Measurements from ENCODE around the gene HNRNPK. TPM values are rescaled to one million over a fixed set of nuclear protein-coding genes. Genes with fewer than 3 reads are reported as not detected.

HNRNPK gene
- total RNA-seq, 1 donor from 2014 or later = 303 TPM

DNA sequence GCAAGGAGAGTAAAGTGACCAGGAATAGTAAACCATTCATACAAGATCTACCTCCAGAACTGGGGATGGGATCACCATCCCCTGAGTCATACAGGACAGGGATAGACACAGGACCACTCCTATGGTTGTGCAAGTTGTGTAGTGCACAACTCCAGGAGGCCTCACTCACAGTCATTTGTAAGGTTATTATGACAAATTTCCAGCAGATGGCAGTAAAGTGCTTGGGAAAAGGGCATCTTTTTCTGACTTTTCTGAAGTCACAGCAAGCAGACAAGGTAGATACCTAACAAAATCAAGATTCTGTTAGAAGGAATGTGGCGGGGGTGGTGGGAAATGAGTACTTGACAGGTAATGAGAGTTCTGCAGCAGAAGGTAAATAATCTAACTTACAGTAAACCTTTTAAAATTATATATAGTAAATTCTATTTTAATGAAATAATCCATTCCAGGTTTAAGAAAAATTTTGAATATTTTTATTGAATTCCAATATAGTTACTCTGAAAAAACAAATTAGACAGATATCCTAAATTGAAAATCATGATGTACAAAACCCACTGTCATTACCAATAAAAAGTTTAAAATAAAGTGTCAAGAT lies 42.1 kb downstream of the HNRNPK start:
- intact Hi-C loops (cut with DNase I) = loop anchor here (1.0 to 5.0 kb wide), 3 partner anchors 234 to 377 kb away; no protein-coding TSS in a partner anchor
- DNase-seq (ENCODE audit: low spot score) = peak; percentile 29

DNA sequence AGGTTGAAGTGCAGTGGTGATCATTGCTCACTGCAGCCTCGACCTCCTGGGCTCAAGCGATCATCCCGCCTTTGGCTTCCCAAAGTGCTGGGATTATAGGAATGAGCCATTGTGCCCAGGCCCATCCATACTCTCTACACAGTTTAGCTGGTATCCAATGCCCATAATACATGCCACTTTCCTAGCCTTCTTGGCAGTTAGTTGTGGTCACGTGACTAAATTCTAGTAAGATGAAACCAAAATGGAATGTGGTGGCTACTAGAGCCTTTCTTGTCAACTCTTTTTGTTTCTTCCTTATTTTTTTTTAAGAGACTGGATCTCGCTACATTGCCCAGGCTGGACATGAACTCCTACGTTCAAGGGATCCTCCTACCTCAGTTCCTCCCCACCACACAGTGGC lies 43.5 kb downstream of the HNRNPK start:
- intact Hi-C loops (cut with DNase I) = loop anchor here (5.0 kb wide), 1 partner anchor 236 kb away; no protein-coding TSS in a partner anchor
- no peak for DNase-seq (ENCODE audit: low spot score)

DNA sequence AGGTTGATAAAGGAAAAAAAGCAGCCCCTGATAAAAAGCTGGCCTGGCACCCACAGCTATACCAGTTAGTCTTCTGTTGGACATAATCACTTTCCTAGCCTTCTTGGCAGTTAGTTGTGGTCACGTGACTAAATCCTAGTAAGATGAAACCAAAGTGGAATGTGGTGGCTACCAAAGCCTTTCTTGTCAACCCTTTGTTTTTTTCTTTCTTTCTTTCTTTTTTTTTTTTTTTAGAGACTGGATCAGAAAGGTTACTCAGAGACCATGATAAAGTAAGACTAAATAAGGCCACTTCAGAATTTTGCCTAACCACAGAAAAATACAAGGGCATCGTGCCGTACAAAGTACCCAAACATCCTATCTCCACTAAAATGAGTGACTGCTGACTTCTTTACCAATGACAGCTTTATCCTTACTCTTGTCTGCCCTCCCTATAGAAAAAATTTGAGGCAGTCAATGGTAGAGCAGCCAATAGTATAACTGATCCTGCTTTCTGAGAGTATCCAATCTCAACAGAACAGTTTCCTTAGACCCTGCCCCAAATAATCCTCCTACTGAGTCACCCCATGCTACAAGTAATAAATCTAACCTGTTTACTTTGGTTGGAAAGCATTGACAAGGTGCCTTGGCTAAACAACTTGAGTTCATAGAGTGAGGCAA lies 44.6 kb downstream of the HNRNPK start:
- no peak for DNase-seq (ENCODE audit: low spot score)
- intact Hi-C loops (cut with DNase I) = loop anchor here (5.0 kb wide), 1 partner anchor 237 kb away; no protein-coding TSS in a partner anchor

DNA sequence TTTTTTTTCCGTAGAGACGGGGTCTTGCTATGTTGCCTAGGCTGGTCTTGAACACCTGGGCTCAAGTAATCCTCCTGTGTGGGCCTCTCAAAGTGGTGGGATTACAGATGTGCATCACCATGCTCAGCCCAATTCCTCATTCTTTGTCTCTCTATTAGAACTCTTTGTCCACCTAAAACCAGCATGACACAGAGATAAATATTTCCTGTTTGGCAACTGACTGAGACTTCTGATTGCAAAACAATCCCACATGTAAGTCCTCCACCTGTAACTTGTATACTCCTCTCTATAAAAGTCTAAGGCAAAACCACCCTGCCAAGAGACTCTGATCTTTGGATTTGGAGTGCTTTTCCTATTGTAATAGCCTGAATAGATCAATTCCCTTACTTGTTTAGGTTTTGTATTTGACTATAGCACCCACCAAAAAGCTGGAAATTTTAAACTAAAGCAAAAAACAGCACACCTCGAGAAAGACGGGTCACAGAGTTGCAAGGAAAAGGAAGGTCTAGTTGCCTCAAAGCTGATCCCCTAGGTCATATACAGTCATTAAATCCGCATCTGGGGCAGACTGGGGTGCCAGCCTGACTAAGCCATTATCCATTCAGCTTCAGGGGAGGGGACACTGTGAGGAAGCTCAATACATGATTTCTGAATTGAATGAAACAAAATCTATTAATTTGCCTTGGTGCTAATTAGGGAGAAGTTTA lies 45.3 kb downstream of the HNRNPK start:
- DNase-seq (ENCODE audit: low spot score) = no peak
- intact Hi-C loops (cut with DNase I) = loop anchor here (5.0 kb wide), 1 partner anchor 238 kb away; no protein-coding TSS in a partner anchor

DNA sequence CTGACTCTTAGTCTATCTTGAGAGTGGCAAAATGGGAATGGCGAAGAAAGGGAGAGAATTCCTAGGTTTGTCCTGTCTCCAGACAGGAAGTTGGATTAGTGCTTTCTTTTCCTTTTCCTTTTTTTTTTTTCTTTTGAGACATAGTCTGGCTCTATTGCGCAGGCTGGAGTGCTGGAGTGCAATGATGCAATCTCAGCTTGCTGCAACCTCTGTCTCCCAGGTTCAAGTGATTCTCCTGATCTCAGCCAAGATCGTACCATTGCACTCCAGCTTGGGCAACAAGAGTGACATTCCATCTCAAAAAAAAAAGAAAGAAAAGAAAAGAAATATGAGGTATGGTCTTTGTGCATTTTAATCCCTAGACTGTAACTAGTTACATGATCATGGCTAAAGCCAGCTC lies 46.2 kb downstream of the HNRNPK start:
- intact Hi-C loops (cut with DNase I) = no loop called here
- DNase-seq (ENCODE audit: low spot score) = peak; percentile 63

DNA sequence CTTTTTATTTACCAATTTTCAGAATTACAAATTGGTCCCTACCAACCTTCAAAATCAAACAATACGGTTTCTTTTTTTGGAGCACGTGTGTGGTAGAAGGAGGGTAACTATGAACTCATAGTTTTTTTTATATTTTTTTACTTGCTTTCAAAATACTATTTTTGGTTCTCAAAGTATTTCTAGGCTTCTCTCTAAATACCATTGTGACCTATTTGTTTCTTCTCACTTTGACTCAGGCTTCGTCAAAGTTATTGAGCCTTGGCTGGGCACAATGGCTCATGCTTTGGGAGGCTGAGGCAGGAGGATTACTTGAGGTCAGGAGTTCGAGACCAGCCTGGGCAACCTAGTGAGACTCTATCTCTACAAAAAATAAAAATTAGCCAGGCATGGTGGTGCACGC lies 47.2 kb downstream of the HNRNPK start:
- DNase-seq (ENCODE audit: low spot score) = no peak
- intact Hi-C loops (cut with DNase I) = no loop called here

DNA sequence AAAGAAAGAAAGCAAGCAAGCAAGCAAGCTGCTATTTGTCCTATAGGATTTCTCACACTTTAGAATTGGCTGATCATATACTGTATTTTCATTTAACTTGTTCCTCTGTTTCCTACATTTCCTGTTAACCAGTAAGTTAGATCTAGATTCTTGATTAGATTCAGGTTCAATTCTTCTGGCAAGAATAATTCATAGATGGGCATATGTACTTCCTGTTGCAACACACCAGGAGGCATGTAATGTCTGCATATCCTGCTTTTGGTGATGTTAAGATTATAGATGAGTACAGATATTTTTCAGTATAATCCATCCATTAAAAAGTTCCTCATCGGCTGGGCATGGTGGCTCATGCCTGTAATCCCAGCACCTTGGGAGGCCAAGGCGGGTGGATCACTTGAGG lies 48.0 kb downstream of the HNRNPK start:
- no peak for DNase-seq (ENCODE audit: low spot score)
- intact Hi-C loops (cut with DNase I) = no loop called here

DNA sequence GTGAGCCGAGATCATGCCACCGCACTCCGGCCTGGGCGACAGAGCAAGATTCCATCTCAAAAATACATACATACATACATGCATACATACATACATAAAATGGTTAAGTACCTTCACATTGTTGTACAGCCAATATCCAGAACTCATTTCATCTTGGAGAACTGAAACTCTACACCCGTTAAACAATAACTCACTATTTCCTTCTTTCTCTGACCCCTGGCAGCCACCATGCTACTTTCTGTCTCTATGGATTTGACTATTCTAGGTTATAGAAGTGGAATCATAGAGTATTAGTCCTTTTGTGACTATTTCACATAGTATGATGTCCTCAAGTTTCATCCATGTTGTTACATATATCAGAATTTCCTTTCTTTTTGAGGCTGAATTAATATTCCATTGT lies 49.1 kb downstream of the HNRNPK start:
- no peak for DNase-seq (ENCODE audit: low spot score)
- intact Hi-C loops (cut with DNase I) = no loop called here

DNA sequence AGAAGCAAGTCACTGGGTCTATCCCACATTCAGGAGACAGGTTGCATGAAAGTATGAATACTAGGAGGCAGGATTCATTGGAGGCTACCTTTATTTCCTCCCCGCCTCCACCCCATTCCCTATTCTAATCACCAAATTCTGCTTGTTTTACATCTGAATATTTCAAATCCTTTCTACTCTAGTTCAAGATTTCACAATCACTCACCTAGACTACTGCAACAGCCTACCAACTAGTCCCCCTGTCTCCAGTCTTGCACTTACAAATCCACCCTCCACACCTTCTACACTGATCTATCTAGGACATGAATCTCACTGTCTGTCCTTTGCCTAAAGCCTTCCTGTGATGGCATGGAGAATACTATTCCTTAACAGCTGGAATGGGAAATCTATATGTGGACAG lies 52.4 kb downstream of the HNRNPK start:
- no peak for DNase-seq (ENCODE audit: low spot score)
- intact Hi-C loops (cut with DNase I) = no loop called here

DNA sequence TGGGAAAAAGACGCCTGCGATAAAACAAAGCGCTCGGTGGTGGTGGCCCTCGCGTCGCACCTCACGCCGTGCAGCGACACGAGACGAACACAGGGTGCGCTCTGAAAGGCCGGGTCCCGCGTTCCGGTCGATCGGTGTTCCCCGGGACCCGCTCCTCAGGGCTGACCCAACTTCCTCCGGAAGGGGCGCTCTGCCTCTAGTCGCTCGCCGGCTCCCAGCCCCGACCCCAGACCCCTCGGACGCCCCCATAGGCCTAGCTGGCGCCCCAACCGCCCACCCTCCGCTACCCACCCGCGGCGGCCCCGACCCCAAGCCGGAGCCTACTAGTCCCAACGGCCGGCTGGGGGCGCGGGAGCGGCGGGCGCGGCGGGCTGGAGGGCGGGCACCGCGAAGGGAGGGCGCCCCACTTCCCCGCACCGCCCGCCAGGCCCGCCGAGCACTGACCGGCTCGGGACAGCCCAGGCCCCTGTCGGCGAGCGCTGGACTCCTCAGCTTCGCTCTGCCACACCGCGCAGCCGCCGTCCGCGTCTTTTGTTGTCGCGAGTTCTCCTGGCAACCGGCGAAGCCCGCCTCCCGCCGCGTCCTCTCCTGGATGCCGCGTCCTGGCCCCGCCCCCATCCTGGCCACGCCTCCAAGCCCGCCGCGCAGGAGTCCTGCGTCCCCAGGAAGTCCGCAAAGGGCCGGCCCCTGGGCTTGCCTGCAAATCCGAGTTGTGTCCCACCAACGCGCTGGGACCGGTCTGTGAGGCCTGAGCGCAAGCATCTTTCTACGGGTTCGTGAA lies 58.9 kb downstream of the HNRNPK start, which contains the start of gene KIF27:
Gene KIF27 (minus strand): TSS at position 506 of the 781 bp plus-strand sequence. CDS start 5,841 bp downstream, outside the sequence.
- intact Hi-C loops (cut with DNase I) = loop anchor here (5.0 kb wide), 1 partner anchor 36 kb away; a partner anchor contains a TSS

DNA sequence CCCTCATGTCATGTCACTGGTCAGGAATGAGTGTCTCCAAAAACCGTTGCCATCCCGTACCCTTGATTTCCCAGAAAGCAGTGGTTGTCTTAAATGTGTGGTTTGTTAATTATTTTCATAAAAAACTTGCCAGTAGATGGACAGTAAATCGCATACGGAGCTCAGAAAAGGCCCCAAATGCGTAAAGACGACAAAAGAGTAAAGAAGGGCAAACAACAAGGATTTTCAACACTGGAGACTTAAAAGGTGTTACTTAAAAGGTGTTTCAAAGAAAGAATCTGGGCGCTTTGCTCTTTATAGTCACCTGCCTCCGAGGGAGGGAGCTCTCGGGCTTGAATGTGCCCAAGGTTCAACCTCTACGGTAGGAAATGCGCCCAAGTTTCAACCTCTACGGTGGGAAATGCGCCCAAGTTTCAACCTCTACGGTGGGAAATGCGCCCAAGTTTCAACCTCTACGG lies 59.5 kb downstream of the HNRNPK start:
- intact Hi-C loops (cut with DNase I) = loop anchor here (5.0 kb wide), 1 partner anchor 37 kb away; a partner anchor contains a TSS
- DNase-seq (ENCODE audit: low spot score) = no peak

More for the DNA sequence above, 58.9 kb downstream of the HNRNPK start, which contains the start of gene KIF27:
- DNase-seq (ENCODE audit: low spot score) = peak; percentile 100

DNA sequence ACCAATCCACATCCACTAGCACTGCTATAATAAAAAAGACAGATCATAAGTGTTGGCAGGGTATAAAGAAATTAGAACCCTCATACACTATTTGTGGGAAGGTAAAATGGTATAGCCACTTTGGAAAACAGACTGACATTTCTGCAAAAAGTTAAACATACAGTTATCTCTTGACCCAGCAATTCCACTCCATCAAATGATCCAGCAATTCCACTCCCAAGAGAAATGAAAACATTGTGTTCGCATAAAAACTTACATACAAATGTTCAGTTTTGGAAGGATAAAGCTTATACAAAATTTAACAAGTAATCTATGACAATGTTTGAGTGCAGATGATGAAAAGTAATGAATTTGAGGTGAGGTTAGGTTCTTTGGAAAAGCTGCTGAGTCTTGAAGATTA lies 60.9 kb downstream of the HNRNPK start:
- DNase-seq (ENCODE audit: low spot score) = no peak
- intact Hi-C loops (cut with DNase I) = no loop called here

Small RNAs within 50 kb of the gene (microRNA-seq; reads per million reads assigned to microRNA genes)
- 11.1 reads per million, percentile 24 among the genes with 10 or more reads in this experiment for gene MIR7-1

Other genes with a start within 250 kb of the HNRNPK start
- gene GKAP1, start 162.4 kb downstream of the HNRNPK start, total RNA-seq = 17.2 TPM
- 3.0 TPM for gene KIF27, start 58.8 kb downstream of the HNRNPK start, total RNA-seq
- gene RMI1, start 590 bp upstream of the HNRNPK start, total RNA-seq = 3.9 TPM